Measurements from ENCODE around the gene CX3CR1.

The CX3CR1 gene

GRCh38 chr3:39277893-39278615 is 1.8 kb downstream of the CX3CR1 start:
- Histone ChIP-seq H3K9me3 (no peaks in the 10 kb centered on the region), H3K27ac (no peak overlapping the region)
- intact Hi-C loops (cut with DNase I; ENCODE audit: low total_unique reads) = no loop called here

GRCh38 chr3:39276746-39277145 is 3.1 kb downstream of the CX3CR1 start:
- Histone ChIP-seq H3K36me3 (no peaks in the 10 kb centered on the region), H3K27ac (no peak overlapping the region)
- no peak for TF ChIP-seq CTCF (IDR thresholded peaks at IDR 0.05)

More at GRCh38 chr3:39277893-39278615, 1.8 kb downstream of the CX3CR1 start:
- no peak for DNase-seq
- TF ChIP-seq CTCF (IDR thresholded peaks at IDR 0.05) = no peak
- Histone ChIP-seq H3K4me3 (no peak overlapping the region), H3K4me1 (peaks cover 0 to 4% (median 0%) of the 10 kb centered on the region in 4 donors), H3K36me3 (no peaks in the 10 kb centered on the region), H3K27me3 (no peaks in the 10 kb centered on the region)

GRCh38 chr3:39275963-39276593 is 3.8 kb downstream of the CX3CR1 start:
- no peak for TF ChIP-seq CTCF (IDR thresholded peaks at IDR 0.05)
- no peaks in the 10 kb centered on the region for H3K36me3 ChIP-seq
- DNase-seq = no peak
- intact Hi-C loops (cut with DNase I; ENCODE audit: low total_unique reads) = no loop called here
- H3K27ac ChIP-seq = no peak overlapping the region
- H3K27me3 ChIP-seq = no peaks in the 10 kb centered on the region
- H3K9me3 ChIP-seq = no peaks in the 10 kb centered on the region
- H3K4me1 ChIP-seq = peaks cover 0 to 4% (median 0%) of the 10 kb centered on the region in 4 donors
- no peak overlapping the region for H3K4me3 ChIP-seq

More at GRCh38 chr3:39276746-39277145, 3.1 kb downstream of the CX3CR1 start:
- no peaks in the 10 kb centered on the region for H3K27me3 ChIP-seq
- H3K4me1 ChIP-seq = peaks cover 0 to 4% (median 0%) of the 10 kb centered on the region in 4 donors
- DNase-seq = no peak
- intact Hi-C loops (cut with DNase I; ENCODE audit: low total_unique reads) = no loop called here
- no peaks in the 10 kb centered on the region for H3K9me3 ChIP-seq
- no peak overlapping the region for H3K4me3 ChIP-seq

- Histone ChIP-seq H3K27me3 (no peaks in the 10 kb centered on the region), H3K36me3 (no peaks in the 10 kb centered on the region), H3K27ac (no peak overlapping the region), H3K4me1 (peaks cover 0 to 4% (median 0%) of the 10 kb centered on the region in 4 donors), H3K9me3 (no peaks in the 10 kb centered on the region), H3K4me3 (no peak overlapping the region)
- no peak for DNase-seq
- TF ChIP-seq CTCF (IDR thresholded peaks at IDR 0.05) = no peak
- intact Hi-C loops (cut with DNase I; ENCODE audit: low total_unique reads) = no loop called here
Measured at GRCh38 chr3:39275052-39275451, 4.8 kb downstream of the CX3CR1 start.

GRCh38 chr3:39273119-39273518 is 6.7 kb downstream of the CX3CR1 start:
- H3K9me3 ChIP-seq = no peaks in the 10 kb centered on the region
- no peaks in the 10 kb centered on the region for H3K27me3 ChIP-seq
- H3K4me3 ChIP-seq = no peak overlapping the region
- H3K27ac ChIP-seq = no peak overlapping the region
- intact Hi-C loops (cut with DNase I; ENCODE audit: low total_unique reads) = no loop called here
- no peak for TF ChIP-seq CTCF (IDR thresholded peaks at IDR 0.05)
- no peaks in the 10 kb centered on the region for H3K36me3 ChIP-seq
- no peak for DNase-seq
- H3K4me1 ChIP-seq = peaks cover 0 to 16% (median 0%) of the 10 kb centered on the region in 4 donors

All from tibial artery (tissue), 4 donors.